Mesothelial cell of epicardium (in vitro differentiated cells): Measurements from ENCODE around the gene CALN1. TPM values are rescaled to one million over a fixed set of nuclear protein-coding genes. Genes with fewer than 3 reads are reported as not detected.

Experiments used
- DNase-seq, 2 experiments: peaks; one replicate each; pipeline ENCODE4 v3.0.0; 2021; ENCODE audit warnings: low spot score in 2 of 2; ENCODE audit not compliant: unreplicated experiment in 2 of 2
- H3K27ac Mint-ChIP-seq: 2 replicates; pipeline ENCODE4 v1.8.0; 2021; ENCODE audit warnings: mixed read lengths
- H3K27me3 Mint-ChIP-seq: 2 replicates; pipeline ENCODE4 v1.8.0; 2021; ENCODE audit warnings: low read depth, mixed read lengths
- H3K36me3 Mint-ChIP-seq: 2 replicates; pipeline ENCODE4 v1.8.0; 2021; ENCODE audit warnings: mixed read lengths
- H3K4me1 Mint-ChIP-seq: 2 replicates; pipeline ENCODE4 v1.8.0; 2021; ENCODE audit warnings: mixed read lengths
- H3K4me3 Mint-ChIP-seq: 2 replicates; pipeline ENCODE4 v1.8.0; 2021; ENCODE audit warnings: mild to moderate bottlenecking, moderate library complexity, mixed read lengths
- H3K9me3 Mint-ChIP-seq: 2 replicates; pipeline ENCODE4 v1.8.0; 2021; ENCODE audit warnings: mixed read lengths
- total RNA-seq: library from RNA; stranded (reverse); gene quantifications from 3 replicates; pipeline ENCODE4 v1.2.1, GENCODE V29; 2021
- TF ChIP-seq, protein P1 (sequence below): fragments of 200-600 bp; sonication (generic); IDR thresholded peaks from one replicate; pipeline ENCODE4 v1.5.0; 2021; ENCODE audit warnings: antibody characterized with exemption; ENCODE audit not compliant: unreplicated experiment

The CALN1 gene
- total RNA-seq, 1 donor from 2014 or later: 1.1 TPM

DNA sequence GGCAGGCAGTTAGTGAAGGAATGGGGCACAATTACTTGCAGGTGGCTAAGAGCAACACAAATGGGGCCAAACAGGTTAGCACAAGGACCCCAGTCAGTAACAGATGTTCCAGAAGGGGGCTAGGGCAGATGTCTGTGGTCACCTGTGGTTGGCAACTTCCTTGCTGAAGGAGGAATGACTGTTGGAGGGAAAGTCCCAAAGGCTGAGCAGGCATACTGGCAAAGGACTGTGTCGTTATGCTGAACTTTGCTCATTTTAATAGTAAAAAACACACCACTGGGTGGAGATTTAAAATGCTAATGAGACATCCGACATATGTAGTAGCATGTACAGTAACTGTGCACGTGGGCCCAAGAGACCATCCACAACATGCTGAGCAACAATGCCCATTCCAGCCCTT is 511.6 kb downstream of the CALN1 start:
- Mint-ChIP-seq H3K27ac (no peak overlapping the region), H3K4me1 (no peaks in the 10 kb centered on the region), H3K36me3 (no peaks in the 10 kb centered on the region), H3K27me3 (peaks cover 8% of the 10 kb centered on the region), H3K4me3 (no peak overlapping the region), H3K9me3 (peaks cover 9% of the 10 kb centered on the region)
- DNase-seq: no peak
- TF ChIP-seq, protein P1, sequence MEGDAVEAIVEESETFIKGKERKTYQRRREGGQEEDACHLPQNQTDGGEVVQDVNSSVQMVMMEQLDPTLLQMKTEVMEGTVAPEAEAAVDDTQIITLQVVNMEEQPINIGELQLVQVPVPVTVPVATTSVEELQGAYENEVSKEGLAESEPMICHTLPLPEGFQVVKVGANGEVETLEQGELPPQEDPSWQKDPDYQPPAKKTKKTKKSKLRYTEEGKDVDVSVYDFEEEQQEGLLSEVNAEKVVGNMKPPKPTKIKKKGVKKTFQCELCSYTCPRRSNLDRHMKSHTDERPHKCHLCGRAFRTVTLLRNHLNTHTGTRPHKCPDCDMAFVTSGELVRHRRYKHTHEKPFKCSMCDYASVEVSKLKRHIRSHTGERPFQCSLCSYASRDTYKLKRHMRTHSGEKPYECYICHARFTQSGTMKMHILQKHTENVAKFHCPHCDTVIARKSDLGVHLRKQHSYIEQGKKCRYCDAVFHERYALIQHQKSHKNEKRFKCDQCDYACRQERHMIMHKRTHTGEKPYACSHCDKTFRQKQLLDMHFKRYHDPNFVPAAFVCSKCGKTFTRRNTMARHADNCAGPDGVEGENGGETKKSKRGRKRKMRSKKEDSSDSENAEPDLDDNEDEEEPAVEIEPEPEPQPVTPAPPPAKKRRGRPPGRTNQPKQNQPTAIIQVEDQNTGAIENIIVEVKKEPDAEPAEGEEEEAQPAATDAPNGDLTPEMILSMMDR: no peak

GRCh38 chr7:71896535-71896934 is 515.6 kb downstream of the CALN1 start:
- Mint-ChIP-seq H3K27me3 (peaks cover 21% of the 10 kb centered on the region), H3K27ac (no peak overlapping the region), H3K36me3 (no peaks in the 10 kb centered on the region), H3K4me3 (no peak overlapping the region), H3K4me1 (no peaks in the 10 kb centered on the region), H3K9me3 (no peaks in the 10 kb centered on the region)
- DNase-seq: no peak
- TF ChIP-seq, protein P1: no peak

DNA sequence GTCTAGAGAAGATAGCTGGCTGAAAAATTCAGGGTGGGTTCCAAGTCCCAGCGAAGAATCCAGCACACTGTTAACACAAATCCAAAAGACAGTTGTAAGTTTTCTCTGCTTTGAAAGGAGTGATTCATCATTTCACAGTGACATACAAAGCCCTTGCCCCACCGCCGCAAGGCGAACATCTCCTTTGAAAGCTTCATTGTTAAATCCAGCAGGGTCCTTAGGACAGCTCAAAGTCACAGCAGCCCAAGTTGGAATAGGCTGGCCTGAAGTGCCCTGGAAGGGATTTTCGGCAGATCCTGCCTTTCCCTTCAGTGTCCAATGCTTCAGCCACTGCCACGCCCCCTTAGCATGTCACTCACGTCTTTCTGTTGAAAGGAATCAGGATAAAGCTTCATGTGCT is 526.1 kb downstream of the CALN1 start:
- no peak for DNase-seq
- Mint-ChIP-seq H3K9me3 (peaks cover 15% of the 10 kb centered on the region), H3K36me3 (no peaks in the 10 kb centered on the region), H3K27me3 (peaks cover 24% of the 10 kb centered on the region), H3K4me1 (no peaks in the 10 kb centered on the region), H3K27ac (no peak overlapping the region), H3K4me3 (no peak overlapping the region)
- TF ChIP-seq, protein P1: no peak

- TF ChIP-seq, protein P1: no peak
- Mint-ChIP-seq H3K27ac (no peak overlapping the region), H3K9me3 (peaks cover 19% of the 10 kb centered on the region), H3K27me3 (peaks cover 24% of the 10 kb centered on the region), H3K4me1 (no peaks in the 10 kb centered on the region), H3K36me3 (no peaks in the 10 kb centered on the region), H3K4me3 (no peak overlapping the region)
- DNase-seq: no peak
These were observed 526.7 kb downstream of the CALN1 start for GRCh38 chr7:71885487-71885886.

DNA sequence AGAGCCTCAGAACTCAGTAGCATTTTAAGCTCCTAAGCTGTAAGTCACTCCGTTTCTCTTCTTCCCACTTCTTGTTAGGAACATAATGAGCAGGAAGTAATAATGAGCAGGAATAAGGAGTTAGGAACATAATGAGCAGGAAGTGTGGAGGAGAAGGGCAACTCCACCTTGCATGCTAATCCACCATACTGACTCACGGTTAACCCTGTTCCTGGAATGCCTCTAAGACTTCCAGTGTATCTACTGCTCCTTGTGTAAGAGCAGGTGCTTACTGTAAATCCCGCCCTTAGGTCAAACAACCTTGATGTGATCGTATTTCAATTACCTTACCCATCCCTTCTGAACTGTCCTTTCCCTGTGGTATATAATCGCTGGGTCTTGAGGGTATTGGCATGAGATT is 528.7 kb downstream of the CALN1 start:
- Mint-ChIP-seq H3K36me3 (no peaks in the 10 kb centered on the region), H3K9me3 (peaks cover 19% of the 10 kb centered on the region), H3K4me1 (no peaks in the 10 kb centered on the region), H3K4me3 (no peak overlapping the region), H3K27ac (no peak overlapping the region), H3K27me3 (peaks cover 34% of the 10 kb centered on the region)
- DNase-seq: no peak
- TF ChIP-seq, protein P1: no peak

DNA sequence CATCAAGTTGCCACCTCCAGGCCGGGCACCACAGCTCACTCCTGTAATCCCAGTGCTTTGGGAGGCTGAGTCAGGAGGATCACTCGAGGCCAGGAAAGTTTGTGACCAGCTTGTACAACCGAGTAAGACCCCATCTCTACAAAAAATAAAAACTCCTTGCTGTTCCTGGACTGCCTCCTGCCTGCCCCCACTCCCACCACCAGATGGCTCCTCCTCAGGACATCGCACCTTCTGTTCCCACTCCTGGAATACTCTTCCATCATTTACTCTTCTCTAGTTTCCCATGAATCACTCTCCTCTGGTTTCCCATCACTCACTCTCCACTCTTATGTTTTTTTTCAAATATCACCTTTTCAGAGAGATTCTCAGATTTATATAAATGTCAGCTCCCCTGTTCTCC is 540.7 kb downstream of the CALN1 start:
- H3K4me3 Mint-ChIP-seq: no peak overlapping the region
- TF ChIP-seq, protein P1: no peak
- DNase-seq: no peak
- H3K27ac Mint-ChIP-seq: no peak overlapping the region
- no peaks in the 10 kb centered on the region for H3K4me1 Mint-ChIP-seq
- H3K27me3 Mint-ChIP-seq: peaks cover 7% of the 10 kb centered on the region
- H3K36me3 Mint-ChIP-seq: no peaks in the 10 kb centered on the region
- peaks cover 8% of the 10 kb centered on the region for H3K9me3 Mint-ChIP-seq
